Endodermal cell (in vitro differentiated cells): ENCODE measurements around the gene PNMT. TPM values are rescaled to one million over a fixed set of nuclear protein-coding genes. Genes with fewer than 3 reads are reported as not detected.

Experiments used
- DNase-seq: peaks from one replicate; pipeline ENCODE4 v3.0.0-alpha.2; 2017
- H3K27ac ChIP-seq: 2 replicates; pipeline ENCODE4 v1.5.1; 2013; ENCODE audit warnings: mild to moderate bottlenecking, low read depth, low read length, moderate library complexity
- H3K27me3 ChIP-seq: 2 replicates; pipeline ENCODE4 v1.6.1; 2013; ENCODE audit warnings: mild to moderate bottlenecking, low read length, moderate library complexity; ENCODE audit not compliant: insufficient read depth, control insufficient read depth, poor library complexity, severe bottlenecking
- H3K36me3 ChIP-seq: 2 replicates; pipeline ENCODE4 v1.7.0; 2013; ENCODE audit warnings: mild to moderate bottlenecking, low read length, moderate library complexity; ENCODE audit not compliant: control insufficient read depth, insufficient read depth
- H3K4me1 ChIP-seq: one replicate; pipeline ENCODE4 v1.7.0; 2013; ENCODE audit warnings: low read length; ENCODE audit not compliant: control insufficient read depth, insufficient read depth
- H3K4me3 ChIP-seq: 2 replicates; pipeline ENCODE4 v1.5.1; 2013; ENCODE audit warnings: mild to moderate bottlenecking, low read length, moderate library complexity
- H3K9ac ChIP-seq: 2 replicates; pipeline ENCODE4 v1.6.1; 2013; ENCODE audit warnings: mild to moderate bottlenecking, low read length, moderate library complexity; ENCODE audit not compliant: poor library complexity, severe bottlenecking; ENCODE audit errors: extremely low read depth
- H3K9me3 ChIP-seq: 2 replicates; pipeline ENCODE4 v1.6.1; 2013; ENCODE audit warnings: mild to moderate bottlenecking, low read length, moderate library complexity; ENCODE audit not compliant: control insufficient read depth
- H3K27ac Mint-ChIP-seq: 2 replicates; pipeline ENCODE4 v1.8.0; 2020; ENCODE audit warnings: mixed read lengths
- H3K27me3 Mint-ChIP-seq: 2 replicates; pipeline ENCODE4 v1.8.0; 2021; ENCODE audit warnings: mild to moderate bottlenecking, mixed read lengths; ENCODE audit not compliant: insufficient read depth
- H3K36me3 Mint-ChIP-seq: 2 replicates; pipeline ENCODE4 v1.8.0; 2020; ENCODE audit warnings: low read depth, mixed read lengths
- H3K4me1 Mint-ChIP-seq: 2 replicates; pipeline ENCODE4 v1.8.0; 2020; ENCODE audit warnings: mixed read lengths
- H3K4me3 Mint-ChIP-seq: 2 replicates; pipeline ENCODE4 v1.8.0; 2020; ENCODE audit warnings: mild to moderate bottlenecking, moderate library complexity, mixed read lengths
- H3K9me3 Mint-ChIP-seq: 2 replicates; pipeline ENCODE4 v1.8.0; 2020; ENCODE audit warnings: mild to moderate bottlenecking, mixed read lengths
- CTCF ChIP-seq: fragments of 200-600 bp; sonication (generic); conservative IDR thresholded peaks from 2 replicates; pipeline ENCODE4 v1.5.0; 2021; ENCODE audit warnings: antibody characterized with exemption, mild to moderate bottlenecking
- WGBS, 2 experiments: methylation state at CpG; one replicate each; pipeline versions ENCODE4 v1.1.5 to v1.1.7; 2013; ENCODE audit warnings: missing lambda C conversion rate in 2 of 2, mixed read lengths in 1 of 2; ENCODE audit not compliant: insufficient coverage in 1 of 2, insufficient read length in 1 of 2; 5-methylcytosine and 5-hydroxymethylcytosine counted together
- total RNA-seq, 2 donors: library from RNA; stranded (reverse); fragmentation: NEBNext Ultra II Directional in 1 of 2; extraction: Animal tissue kit (Norgen Biotek cat#: 25700) in 1 of 2; gene quantifications; 2 replicates in 1 of 2; 3 replicates in 1 of 2; pipeline ENCODE4 v1.2.1, GENCODE V29; 2021

PNMT gene
- total RNA-seq, 2 donors from 2014 or later: 0.55 to 1.0 TPM

DNA sequence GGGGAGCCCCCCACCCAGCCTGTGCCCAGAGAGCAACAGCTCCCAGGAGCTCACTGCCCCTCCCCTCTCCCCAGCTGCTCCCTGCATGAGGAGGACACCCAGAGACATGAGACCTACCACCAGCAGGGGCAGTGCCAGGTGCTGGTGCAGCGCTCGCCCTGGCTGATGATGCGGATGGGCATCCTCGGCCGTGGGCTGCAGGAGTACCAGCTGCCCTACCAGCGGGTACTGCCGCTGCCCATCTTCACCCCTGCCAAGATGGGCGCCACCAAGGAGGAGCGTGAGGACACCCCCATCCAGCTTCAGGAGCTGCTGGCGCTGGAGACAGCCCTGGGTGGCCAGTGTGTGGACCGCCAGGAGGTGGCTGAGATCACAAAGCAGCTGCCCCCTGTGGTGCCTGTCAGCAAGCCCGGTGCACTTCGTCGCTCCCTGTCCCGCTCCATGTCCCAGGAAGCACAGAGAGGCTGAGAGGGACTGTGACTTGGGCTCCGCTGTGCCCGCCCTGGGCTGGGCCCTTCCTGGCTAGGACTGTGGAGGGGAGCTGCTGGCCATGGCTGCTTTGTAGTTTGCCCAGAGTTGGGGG is 2.5 kb upstream of the PNMT start:
- peak; percentile 58 for TF ChIP-seq CTCF
- Histone ChIP-seq H3K9me3 (no peaks in the 10 kb centered on the region), H3K36me3 (peaks cover 7% of the 10 kb centered on the region), H3K4me1 (no peaks in the 10 kb centered on the region), H3K27ac (no peak overlapping the region), H3K27me3 (peaks cover 43% of the 10 kb centered on the region), H3K9ac (no peak overlapping the region), H3K4me3 (no peak overlapping the region)
- H3K27ac Mint-ChIP-seq: no peak overlapping the region
- H3K4me1 Mint-ChIP-seq: peaks cover 11% of the 10 kb centered on the region
- peak; percentile 85 for DNase-seq
- 83 to 88% methylated on average over 6 to 17 of the region's 17 CpGs for whole genome bisulfite sequencing, 2 experiments
- H3K36me3 Mint-ChIP-seq: peaks cover 6% of the 10 kb centered on the region
- H3K4me3 Mint-ChIP-seq: no peak overlapping the region
- H3K27me3 Mint-ChIP-seq: peaks cover 55% of the 10 kb centered on the region
- no peaks in the 10 kb centered on the region for H3K9me3 Mint-ChIP-seq

DNA sequence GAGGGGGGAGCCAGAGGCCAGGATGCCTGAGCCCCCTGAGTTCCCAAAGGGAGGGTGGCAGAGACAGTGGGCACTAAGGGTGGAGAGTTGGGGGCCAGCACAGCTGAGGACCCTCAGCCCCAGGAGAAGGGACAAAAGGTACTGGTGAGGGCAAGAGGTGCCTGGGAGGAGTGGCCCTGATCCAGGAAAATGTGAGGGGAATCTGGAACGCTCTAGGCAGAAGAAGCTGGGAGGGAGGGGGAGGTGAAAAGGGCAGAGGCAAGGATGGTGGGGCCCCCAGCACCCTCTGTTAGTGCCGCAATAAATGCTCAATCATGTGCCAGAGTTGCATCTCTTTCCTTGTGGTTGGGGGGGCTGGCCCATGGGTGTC is 2.0 kb upstream of the PNMT start:
- no peak for DNase-seq
- no peak overlapping the region for H3K27ac ChIP-seq

DNA sequence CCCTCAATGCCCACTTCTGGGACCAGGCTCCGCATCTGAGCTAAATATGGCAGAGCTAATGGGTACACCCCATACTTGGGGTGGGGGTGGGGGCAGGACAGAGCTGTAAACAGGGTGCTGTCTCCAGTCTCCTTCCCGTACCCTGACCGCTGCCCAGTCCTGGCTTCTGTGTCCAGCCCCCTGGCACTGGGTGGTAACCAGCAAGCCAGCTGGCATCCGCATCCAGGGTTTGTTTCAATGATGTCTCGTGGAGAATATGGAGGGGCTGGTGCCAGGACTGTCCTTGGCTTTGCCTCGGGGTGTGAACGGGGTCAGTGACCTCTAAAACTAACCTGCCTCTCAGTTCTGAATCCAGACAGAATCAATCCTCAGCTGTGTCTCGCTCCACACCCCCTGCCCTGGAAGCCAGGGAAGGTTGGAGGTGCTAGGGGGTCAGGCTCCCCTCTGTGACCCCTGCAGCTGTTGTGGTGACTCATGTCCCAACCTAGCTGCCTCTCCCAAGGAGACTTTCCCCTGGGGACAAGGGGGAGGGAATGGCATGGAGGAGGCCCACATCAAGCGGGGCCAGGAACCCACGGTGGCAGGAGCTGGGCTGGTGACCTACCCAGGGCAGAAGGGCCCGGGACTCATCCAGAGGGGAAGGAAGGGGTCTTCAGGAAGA is 1.5 kb upstream of the PNMT start:
- Histone ChIP-seq H3K9ac (no peak overlapping the region), H3K9me3 (no peaks in the 10 kb centered on the region), H3K4me3 (no peak overlapping the region), H3K4me1 (no peaks in the 10 kb centered on the region), H3K27ac (no peak overlapping the region), H3K27me3 (peaks cover 50% of the 10 kb centered on the region), H3K36me3 (peaks cover 5% of the 10 kb centered on the region)
- WGBS, 2 experiments: 84 to 86% methylated on average over 6 to 11 of the region's 11 CpGs
- DNase-seq: no peak
- no peaks in the 10 kb centered on the region for H3K36me3 Mint-ChIP-seq
- peaks cover 59% of the 10 kb centered on the region for H3K27me3 Mint-ChIP-seq
- H3K27ac Mint-ChIP-seq: no peak overlapping the region
- no peaks in the 10 kb centered on the region for H3K9me3 Mint-ChIP-seq
- H3K4me1 Mint-ChIP-seq: peaks cover 11% of the 10 kb centered on the region
- peak overlapping the region; percentile 40 for H3K4me3 Mint-ChIP-seq
- no peak for TF ChIP-seq CTCF

More for the DNA sequence above, 2.0 kb upstream of the PNMT start:
- 75 to 93% methylated on average over 2 of the region's 2 CpGs for WGBS, 2 experiments
- H3K27me3 Mint-ChIP-seq: peaks cover 59% of the 10 kb centered on the region
- peaks cover 48% of the 10 kb centered on the region for H3K27me3 ChIP-seq
- H3K4me3 Mint-ChIP-seq: no peak overlapping the region
- H3K27ac Mint-ChIP-seq: no peak overlapping the region
- no peak overlapping the region for H3K4me3 ChIP-seq
- H3K36me3 ChIP-seq: peaks cover 7% of the 10 kb centered on the region
- peaks cover 11% of the 10 kb centered on the region for H3K4me1 Mint-ChIP-seq
- H3K36me3 Mint-ChIP-seq: peaks cover 3% of the 10 kb centered on the region
- no peak for TF ChIP-seq CTCF
- no peaks in the 10 kb centered on the region for H3K9me3 Mint-ChIP-seq
- H3K9me3 ChIP-seq: no peaks in the 10 kb centered on the region
- H3K4me1 ChIP-seq: no peaks in the 10 kb centered on the region
- H3K9ac ChIP-seq: no peak overlapping the region
